Parathyroid adenoma (tissue), 2 donors: ENCODE data around the gene CCND2.
A peak's percentile ranks its signal among the peaks of the same experiment; 100 is the strongest.

ENCODE experiments used
- H2AFZ ChIP-seq: fragments of 300-600 bp; sonication (generic); one replicate; pipeline ENCODE4 v1.7.0; 2017; ENCODE audit warnings: antibody characterized with exemption, mild to moderate bottlenecking
- H3K27ac ChIP-seq: fragments of 300-600 bp; sonication (generic); one replicate; pipeline ENCODE4 v1.7.0; 2017
- H3K27me3 ChIP-seq: fragments of 300-600 bp; sonication (generic); one replicate; pipeline ENCODE4 v1.7.0; 2017; ENCODE audit warnings: low read length; ENCODE audit not compliant: control insufficient read depth, insufficient read depth
- H3K36me3 ChIP-seq: fragments of 300-600 bp; sonication (generic); one replicate; pipeline ENCODE4 v1.7.0; 2017; ENCODE audit warnings: low read length; ENCODE audit not compliant: control insufficient read depth, insufficient read depth
- H3K4me1 ChIP-seq: fragments of 300-600 bp; sonication (generic); one replicate; pipeline ENCODE4 v1.7.0; 2017; ENCODE audit warnings: control low read depth
- H3K4me2 ChIP-seq: fragments of 300-600 bp; sonication (generic); one replicate; pipeline ENCODE4 v1.7.0; 2017; ENCODE audit warnings: low read length
- H3K4me3 ChIP-seq: fragments of 300-600 bp; sonication (generic); one replicate; pipeline ENCODE4 v1.7.0; 2017; ENCODE audit warnings: low read depth, low read length
- H3K79me2 ChIP-seq: fragments of 300-600 bp; sonication (generic); one replicate; pipeline ENCODE4 v1.7.0; 2017; ENCODE audit warnings: control low read depth
- H3K9ac ChIP-seq: fragments of 300-600 bp; sonication (generic); one replicate; pipeline ENCODE4 v1.7.0; 2017; ENCODE audit warnings: mild to moderate bottlenecking
- H3K9me3 ChIP-seq: fragments of 300-600 bp; sonication (generic); one replicate; pipeline ENCODE4 v1.7.0; 2017; ENCODE audit warnings: low read length; ENCODE audit not compliant: control insufficient read depth
- TF ChIP-seq, protein P1 (sequence below): fragments of 300-600 bp; sonication (generic); IDR thresholded peaks from one replicate; pipeline ENCODE4 v1.7.0; 2017; ENCODE audit warnings: antibody characterized with exemption, mild to moderate bottlenecking
- donor health status: primary hyperparathyroidism.

CCND2 gene

GRCh38 chr12:4320497-4320852, 46.9 kb downstream of the CCND2 start:
- no peaks in the 10 kb centered on the region for H3K27me3 ChIP-seq
- peak overlapping the region; percentile 7 for H3K9ac ChIP-seq
- H3K79me2 ChIP-seq, result no peaks in the 10 kb centered on the region
- H3K4me2 ChIP-seq, result peak overlapping the region; percentile 96
- H2AFZ ChIP-seq, result peak overlapping the region; percentile 98
- TF ChIP-seq, protein P1, sequence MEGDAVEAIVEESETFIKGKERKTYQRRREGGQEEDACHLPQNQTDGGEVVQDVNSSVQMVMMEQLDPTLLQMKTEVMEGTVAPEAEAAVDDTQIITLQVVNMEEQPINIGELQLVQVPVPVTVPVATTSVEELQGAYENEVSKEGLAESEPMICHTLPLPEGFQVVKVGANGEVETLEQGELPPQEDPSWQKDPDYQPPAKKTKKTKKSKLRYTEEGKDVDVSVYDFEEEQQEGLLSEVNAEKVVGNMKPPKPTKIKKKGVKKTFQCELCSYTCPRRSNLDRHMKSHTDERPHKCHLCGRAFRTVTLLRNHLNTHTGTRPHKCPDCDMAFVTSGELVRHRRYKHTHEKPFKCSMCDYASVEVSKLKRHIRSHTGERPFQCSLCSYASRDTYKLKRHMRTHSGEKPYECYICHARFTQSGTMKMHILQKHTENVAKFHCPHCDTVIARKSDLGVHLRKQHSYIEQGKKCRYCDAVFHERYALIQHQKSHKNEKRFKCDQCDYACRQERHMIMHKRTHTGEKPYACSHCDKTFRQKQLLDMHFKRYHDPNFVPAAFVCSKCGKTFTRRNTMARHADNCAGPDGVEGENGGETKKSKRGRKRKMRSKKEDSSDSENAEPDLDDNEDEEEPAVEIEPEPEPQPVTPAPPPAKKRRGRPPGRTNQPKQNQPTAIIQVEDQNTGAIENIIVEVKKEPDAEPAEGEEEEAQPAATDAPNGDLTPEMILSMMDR, result no peak
- peaks cover 4% of the 10 kb centered on the region for H3K4me1 ChIP-seq
- peak overlapping the region; percentile 79 for H3K27ac ChIP-seq
- H3K36me3 ChIP-seq, result no peaks in the 10 kb centered on the region
- H3K9me3 ChIP-seq, result no peaks in the 10 kb centered on the region
- H3K4me3 ChIP-seq, result peak overlapping the region; percentile 82

GRCh38 chr12:4320853-4321701, 47.5 kb downstream of the CCND2 start, which contains the start of gene TIGAR:
Gene TIGAR (plus strand): TSS chr12:4321213. CDS start chr12:4321272, 59 bp downstream.
- Histone ChIP-seq H3K9ac (peak within 1 kb of the TSS; percentile 7), H3K27ac (peak within 1 kb of the TSS; percentile 79), H3K36me3 (no peaks in the 10 kb centered on the region), H3K4me3 (peak within 1 kb of the TSS; percentile 82), H3K9me3 (no peaks in the 10 kb centered on the region), H3K4me1 (peaks cover 4% of the 10 kb centered on the region), H3K27me3 (no peaks in the 10 kb centered on the region), H2AFZ (peak within 1 kb of the TSS; percentile 98), H3K4me2 (peak within 1 kb of the TSS; percentile 96), H3K79me2 (no peaks in the 10 kb centered on the region)
- TF ChIP-seq, protein P1, result no peak

DNA sequence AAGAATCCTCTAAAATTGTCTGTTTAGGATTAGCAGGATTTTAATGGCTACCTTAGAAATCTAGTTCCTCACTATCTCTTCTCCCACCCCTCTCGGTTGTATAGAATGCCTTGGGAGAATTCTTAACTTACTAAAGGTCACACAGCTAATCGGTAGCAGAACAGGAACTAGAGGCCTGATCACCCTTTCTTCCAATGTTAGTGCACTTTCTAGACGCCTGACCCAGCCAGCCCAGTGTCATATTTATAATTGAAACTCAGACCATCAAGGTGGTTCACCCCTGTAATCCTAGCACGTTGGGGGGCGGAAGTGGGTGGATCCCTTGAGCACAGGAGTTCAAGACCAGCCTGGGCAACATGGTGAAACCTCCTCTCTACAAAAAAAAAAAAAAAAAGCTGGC, 49.2 kb downstream of the CCND2 start:
- Histone ChIP-seq H3K9ac (no peak overlapping the region), H3K27ac (no peak overlapping the region), H3K4me3 (no peak overlapping the region), H3K27me3 (no peaks in the 10 kb centered on the region), H3K36me3 (no peaks in the 10 kb centered on the region), H3K79me2 (no peaks in the 10 kb centered on the region), H3K4me2 (no peak overlapping the region), H3K4me1 (peaks cover 4% of the 10 kb centered on the region), H3K9me3 (no peaks in the 10 kb centered on the region), H2AFZ (no peak overlapping the region)
- TF ChIP-seq, protein P1, result no peak
